Measurements from ENCODE around the gene AP1G2. TPM values are rescaled to one million over a fixed set of nuclear protein-coding genes. Genes with fewer than 3 reads are reported as not detected.
A peak's percentile ranks its signal among the peaks of the same experiment; 100 is the strongest.

The AP1G2 gene
- total and polyA plus RNA-seq, 2 of the 4 experiments (the other 2 are of a cell fraction), result 2.9 to 19.2 TPM

DNA sequence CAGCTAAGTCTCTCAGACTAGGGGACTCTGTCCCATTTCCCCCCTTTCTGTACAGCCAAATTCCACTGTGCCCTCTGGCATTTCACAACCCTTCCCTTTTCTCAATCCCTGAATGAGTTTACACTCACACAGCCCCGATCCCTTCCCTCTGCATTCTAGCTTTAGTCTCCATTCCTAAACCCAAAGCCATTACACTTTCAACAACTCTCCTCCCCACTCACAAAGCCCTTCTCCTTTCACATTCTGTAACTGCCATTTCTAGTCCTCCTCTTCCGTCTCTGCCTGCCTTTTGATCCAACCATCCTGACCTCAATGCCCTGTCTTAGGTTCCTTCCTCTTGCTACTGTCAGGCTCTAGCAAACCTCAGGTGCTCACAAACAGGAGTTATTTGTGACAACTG lies 19.7 kb downstream of the AP1G2 start:
- in situ Hi-C loops (cut with MboI; ENCODE audit: low sequenced_read_pairs) (no loop called here), intact Hi-C loops (cut with micrococcal nuclease) (no loop called here), dilution Hi-C loops (cut with HindIII; ENCODE audit: low sequenced_read_pairs, unreplicated experiment) (no loop called here)
- TF ChIP-seq, protein P1, sequence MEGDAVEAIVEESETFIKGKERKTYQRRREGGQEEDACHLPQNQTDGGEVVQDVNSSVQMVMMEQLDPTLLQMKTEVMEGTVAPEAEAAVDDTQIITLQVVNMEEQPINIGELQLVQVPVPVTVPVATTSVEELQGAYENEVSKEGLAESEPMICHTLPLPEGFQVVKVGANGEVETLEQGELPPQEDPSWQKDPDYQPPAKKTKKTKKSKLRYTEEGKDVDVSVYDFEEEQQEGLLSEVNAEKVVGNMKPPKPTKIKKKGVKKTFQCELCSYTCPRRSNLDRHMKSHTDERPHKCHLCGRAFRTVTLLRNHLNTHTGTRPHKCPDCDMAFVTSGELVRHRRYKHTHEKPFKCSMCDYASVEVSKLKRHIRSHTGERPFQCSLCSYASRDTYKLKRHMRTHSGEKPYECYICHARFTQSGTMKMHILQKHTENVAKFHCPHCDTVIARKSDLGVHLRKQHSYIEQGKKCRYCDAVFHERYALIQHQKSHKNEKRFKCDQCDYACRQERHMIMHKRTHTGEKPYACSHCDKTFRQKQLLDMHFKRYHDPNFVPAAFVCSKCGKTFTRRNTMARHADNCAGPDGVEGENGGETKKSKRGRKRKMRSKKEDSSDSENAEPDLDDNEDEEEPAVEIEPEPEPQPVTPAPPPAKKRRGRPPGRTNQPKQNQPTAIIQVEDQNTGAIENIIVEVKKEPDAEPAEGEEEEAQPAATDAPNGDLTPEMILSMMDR (conservative IDR thresholded peaks at IDR 0.05; ENCODE audit: low read depth, low read length), result no peak
- no peak for TF ChIP-seq POLR2A (IDR thresholded peaks at IDR 0.05; ENCODE audit: low read depth, low read length)
- TF ChIP-seq FOS (IDR thresholded peaks at IDR 0.05; ENCODE audit: low read depth, low read length), result no peak
- no peak for TF ChIP-seq RAD21 (IDR thresholded peaks at IDR 0.05; ENCODE audit: low read length)
- no peak for TF ChIP-seq RFX5 (IDR thresholded peaks at IDR 0.05; ENCODE audit: low read depth, low read length)
- no peak for TF ChIP-seq RCOR1 (IDR thresholded peaks at IDR 0.05; ENCODE audit: insufficient replicate concordance, low read length)
- TF ChIP-seq MXI1 (IDR thresholded peaks at IDR 0.05; ENCODE audit: borderline replicate concordance, low read depth, low read length), result no peak
- no peak for TF ChIP-seq BHLHE40 (IDR thresholded peaks at IDR 0.05; ENCODE audit: low read depth, low read length)
- no peak for TF ChIP-seq SMC3 (IDR thresholded peaks at IDR 0.05; ENCODE audit: low read depth, low read length)
- TF ChIP-seq CHD1 (IDR thresholded peaks at IDR 0.05; ENCODE audit: low read depth, low read length), result no peak
- TF ChIP-seq, protein P2, sequence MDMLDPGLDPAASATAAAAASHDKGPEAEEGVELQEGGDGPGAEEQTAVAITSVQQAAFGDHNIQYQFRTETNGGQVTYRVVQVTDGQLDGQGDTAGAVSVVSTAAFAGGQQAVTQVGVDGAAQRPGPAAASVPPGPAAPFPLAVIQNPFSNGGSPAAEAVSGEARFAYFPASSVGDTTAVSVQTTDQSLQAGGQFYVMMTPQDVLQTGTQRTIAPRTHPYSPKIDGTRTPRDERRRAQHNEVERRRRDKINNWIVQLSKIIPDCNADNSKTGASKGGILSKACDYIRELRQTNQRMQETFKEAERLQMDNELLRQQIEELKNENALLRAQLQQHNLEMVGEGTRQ (IDR thresholded peaks at IDR 0.05; ENCODE audit: low read depth, low read length), result no peak
- H2AK5ac ChIP-seq (ENCODE audit: low read depth, low read length), result peak overlapping the region; percentile 12; the same call in 1 of the 2 replicates
- no peak overlapping the region for H2BK120ac ChIP-seq (ENCODE audit: low read depth, low read length)
- H4K8ac ChIP-seq (ENCODE audit: low read depth in 2 of 2, low read length in 2 of 2), result peak overlapping the region in 1 of 2 experiments; percentile 56; a peak in 1 of 4 replicates
- peak overlapping the region; percentile 72; the same call in 1 of the 2 replicates for H4K91ac ChIP-seq (ENCODE audit: insufficient read depth, low read depth, low read length)
- POLR2A ChIA-PET (ENCODE audit: unreplicated experiment), result no interaction called here
- DNase-seq, result no peak
- H3K4ac ChIP-seq (ENCODE audit: low read depth, low read length), result peak overlapping the region; percentile 22; the same call in 1 of the 2 replicates
- no peaks in the 10 kb centered on the region; the same call in 1 of the 2 replicates for H3K27me3 ChIP-seq (ENCODE audit: control insufficient read depth, insufficient read depth, low read length)
- H3K79me1 ChIP-seq (ENCODE audit: low read depth in 1 of 2, low read length in 2 of 2), result no peaks in the 10 kb centered on the region
- peaks cover 8% of the 10 kb centered on the region for H3K9me1 ChIP-seq (ENCODE audit: insufficient read depth, low read length)
- H3K4me1 ChIP-seq (ENCODE audit: control insufficient read depth, insufficient read depth, low read length), result peaks cover 9% of the 10 kb centered on the region
- peak overlapping the region; percentile 37; the same call in 1 of the 2 replicates for H3K18ac ChIP-seq (ENCODE audit: low read depth, low read length)
- WGBS, 2 experiments (ENCODE audit: extremely low coverage in 2 of 2, insufficient read length in 1 of 2), result 40% methylated on average over 1 of the region's 2 CpGs; no CpG with 5 or more reads in 1 of the 2 experiments
- peak overlapping the region; percentile 56 for H2AK9ac ChIP-seq (replicated peaks; ENCODE audit: low read depth, low read length, poor library complexity)
- ATAC-seq (ENCODE audit: low read depth), result no peak
- CTCF ChIA-PET, result no interaction called here
- H2BK20ac ChIP-seq (ENCODE audit: low read depth, low read length), result no peak overlapping the region
- no peaks in the 10 kb centered on the region for H3K9me3 ChIP-seq (ENCODE audit: control insufficient read depth, insufficient read depth, low read length)
- H2BK5ac ChIP-seq (ENCODE audit: low read depth, low read length, poor library complexity, severe bottlenecking), result peak overlapping the region; percentile 69
- no peak overlapping the region for H3K14ac ChIP-seq (replicated peaks; ENCODE audit: low read depth, low read length)
- peak overlapping the region; percentile 63 for H2AFZ ChIP-seq (replicated peaks; ENCODE audit: low read length, poor library complexity)
- 0 out of 2 replicates have a peak overlapping the region, but pooled peaks have one; percentile 2 for H3K9ac ChIP-seq (ENCODE audit: low read depth, low read length)
- no peak overlapping the region for H3K4me3 ChIP-seq (ENCODE audit: insufficient read depth, low read depth, low read length)
- no peaks in the 10 kb centered on the region for H4K20me1 ChIP-seq (ENCODE audit: insufficient read depth, low read length)
- no peak overlapping the region for H3K56ac ChIP-seq (ENCODE audit: extremely low read depth, insufficient read depth, low read length)
- H3K4me2 ChIP-seq (ENCODE audit: low read depth, low read length), result peak overlapping the region; percentile 32
- H3K23ac ChIP-seq (ENCODE audit: low read depth, low read length), result peak overlapping the region; percentile 41
- peak overlapping the region; percentile 51; the same call in 1 of the 2 replicates for H3K27ac ChIP-seq (ENCODE audit: insufficient read depth, low read length)
- peak overlapping the region; percentile 31; the same call in 2 of the 3 replicates for H2BK15ac ChIP-seq (ENCODE audit: low read depth, low read length)
- H4K5ac ChIP-seq (ENCODE audit: low read depth, low read length), result peak overlapping the region; percentile 22
- no TSS peak for BruUV-seq (replicated peaks)
- H3K36me3 ChIP-seq (ENCODE audit: control insufficient read depth, insufficient read depth, low read length), result no peaks in the 10 kb centered on the region

Measured in IMR-90 (cell line).